Activated CD4-positive, alpha-beta T cell treated with anti-CD3 and anti-CD28 coated beads for 48 hours (primary cell): ENCODE data around the gene ZFYVE21.
"Not testable (repeated sequence)": the region's sequence is repeated elsewhere in the genome, so short reads cannot be mapped to it uniquely, and the experiment has no call there.

Experiments used
- DNase-seq: peaks from one replicate; pipeline ENCODE4 v3.0.0-alpha.2; 2020

Gene ZFYVE21

GRCh38 chr14:103715052-103716000 is at the start of gene ZFYVE21, which contains the start of gene XRCC3:
ZFYVE21 (plus strand) TSS chr14:103715810; CDS start chr14:103715842, 32 bp downstream.
XRCC3 (minus strand) TSS chr14:103715451; CDS start chr14:103711087, 4,364 bp downstream.
- peak; percentile 100 for DNase-seq

- DNase-seq = no peak
Observed at GRCh38 chr14:103667671-103668070, 47.9 kb upstream of the ZFYVE21 start.

GRCh38 chr14:103668117-103668516 is 47.5 kb upstream of the ZFYVE21 start:
- DNase-seq = no peak

GRCh38 chr14:103669370-103669769 is 46.2 kb upstream of the ZFYVE21 start:
- DNase-seq = no peak

- DNase-seq = no peak
Observed at GRCh38 chr14:103671911-103672310, 43.7 kb upstream of the ZFYVE21 start.

- no peak for DNase-seq
Observed at GRCh38 chr14:103675957-103676356, 39.7 kb upstream of the ZFYVE21 start.

- DNase-seq = no peak
Observed at GRCh38 chr14:103676881-103677675, 38.5 kb upstream of the ZFYVE21 start.

- peak; percentile 67 for DNase-seq
Observed at GRCh38 chr14:103679351-103679750, 36.3 kb upstream of the ZFYVE21 start.

GRCh38 chr14:103680491-103681231 is 34.9 kb upstream of the ZFYVE21 start:
- DNase-seq = no peak

- no peak for DNase-seq
Observed at GRCh38 chr14:103683139-103683538, 32.5 kb upstream of the ZFYVE21 start.

GRCh38 chr14:103684471-103684870 is 31.1 kb upstream of the ZFYVE21 start:
- no peak for DNase-seq

GRCh38 chr14:103684871-103685270 is 30.7 kb upstream of the ZFYVE21 start:
- no peak for DNase-seq

GRCh38 chr14:103685276-103686211 is 30.1 kb upstream of the ZFYVE21 start:
- no peak for DNase-seq

- DNase-seq = no peak
Observed at GRCh38 chr14:103686831-103687485, 28.7 kb upstream of the ZFYVE21 start.

- no peak for DNase-seq
Observed at GRCh38 chr14:103687712-103688111, 27.9 kb upstream of the ZFYVE21 start.

GRCh38 chr14:103688441-103688840 is 27.2 kb upstream of the ZFYVE21 start:
- no peak for DNase-seq

- DNase-seq = no peak
Observed at GRCh38 chr14:103688906-103689902, 26.4 kb upstream of the ZFYVE21 start.

- no peak for DNase-seq
Observed at GRCh38 chr14:103690332-103690731, 25.3 kb upstream of the ZFYVE21 start.

GRCh38 chr14:103691655-103692054 is 24.0 kb upstream of the ZFYVE21 start:
- DNase-seq = not testable (repeated sequence)

- no peak for DNase-seq
Observed at GRCh38 chr14:103692159-103692558, 23.5 kb upstream of the ZFYVE21 start.
